Endothelial cell (in vitro differentiated cells): ENCODE measurements around the gene FAM228B. TPM values are rescaled to one million over a fixed set of nuclear protein-coding genes. Genes with fewer than 3 reads are reported as not detected.
A peak's percentile ranks its signal among the peaks of the same experiment; 100 is the strongest.

Source experiments
- DNase-seq: peaks from one replicate; pipeline ENCODE4 v3.0.0; 2021; ENCODE audit warnings: low spot score
- H3K27ac Mint-ChIP-seq: one replicate; pipeline ENCODE4 v1.8.0; 2021; ENCODE audit warnings: mixed read lengths, inconsistent platforms; ENCODE audit not compliant: unreplicated experiment
- H3K27me3 Mint-ChIP-seq: one replicate; pipeline ENCODE4 v1.8.0; 2021; ENCODE audit warnings: mild to moderate bottlenecking, moderate library complexity, mixed read lengths, inconsistent platforms; ENCODE audit not compliant: unreplicated experiment
- H3K36me3 Mint-ChIP-seq: one replicate; pipeline ENCODE4 v1.8.0; 2021; ENCODE audit warnings: mild to moderate bottlenecking, low read depth, mixed read lengths, inconsistent platforms; ENCODE audit not compliant: unreplicated experiment
- H3K4me1 Mint-ChIP-seq: one replicate; pipeline ENCODE4 v1.8.0; 2021; ENCODE audit warnings: mild to moderate bottlenecking, mixed read lengths, inconsistent platforms; ENCODE audit not compliant: unreplicated experiment
- H3K4me3 Mint-ChIP-seq: one replicate; pipeline ENCODE4 v1.8.0; 2021; ENCODE audit warnings: mild to moderate bottlenecking, mixed read lengths, inconsistent platforms; ENCODE audit not compliant: unreplicated experiment
- H3K9me3 Mint-ChIP-seq: one replicate; pipeline ENCODE4 v1.8.0; 2021; ENCODE audit warnings: mixed read lengths, inconsistent platforms; ENCODE audit not compliant: unreplicated experiment
- total RNA-seq: library from RNA; stranded (reverse); fragmentation: NEBNext Ultra II Directional; extraction: Animal tissue kit (Norgen Biotek cat#: 25700); gene quantifications from one replicate; pipeline ENCODE4 v1.2.1, GENCODE V29; 2021; ENCODE audit not compliant: unreplicated experiment
- TF ChIP-seq, protein P1 (sequence below): fragments of 200-600 bp; sonication (generic); IDR thresholded peaks from one replicate; pipeline ENCODE4 v1.5.0; 2021; ENCODE audit warnings: antibody characterized with exemption; ENCODE audit not compliant: unreplicated experiment

FAM228B gene
- total RNA-seq, 1 donor from 2014 or later: 21.3 TPM

DNA sequence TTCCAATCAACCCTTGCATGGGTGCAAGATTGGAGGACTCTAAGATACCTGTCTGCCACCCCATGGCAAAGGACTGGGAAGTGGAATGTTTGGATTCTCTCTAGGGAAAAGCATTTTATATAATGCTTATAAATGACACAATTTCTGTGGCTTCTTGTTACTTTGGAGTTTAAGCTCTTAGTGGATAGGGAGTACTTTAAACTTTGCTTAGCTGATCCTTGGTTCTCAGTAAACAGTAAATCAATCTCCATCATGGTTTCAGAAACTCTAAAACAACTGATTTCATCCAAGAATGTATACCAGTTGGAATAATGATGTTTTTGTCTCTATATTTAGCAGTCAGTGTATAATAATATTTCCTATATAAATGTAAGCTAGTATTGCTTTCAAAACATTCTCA, 37.5 kb downstream of the FAM228B start:
- Mint-ChIP-seq H3K4me1 (peaks cover 3% of the 10 kb centered on the region), H3K4me3 (no peak overlapping the region), H3K27ac (no peak overlapping the region), H3K36me3 (peaks cover 17% of the 10 kb centered on the region), H3K27me3 (no peaks in the 10 kb centered on the region), H3K9me3 (no peaks in the 10 kb centered on the region)
- no peak for DNase-seq
- TF ChIP-seq, protein P1, sequence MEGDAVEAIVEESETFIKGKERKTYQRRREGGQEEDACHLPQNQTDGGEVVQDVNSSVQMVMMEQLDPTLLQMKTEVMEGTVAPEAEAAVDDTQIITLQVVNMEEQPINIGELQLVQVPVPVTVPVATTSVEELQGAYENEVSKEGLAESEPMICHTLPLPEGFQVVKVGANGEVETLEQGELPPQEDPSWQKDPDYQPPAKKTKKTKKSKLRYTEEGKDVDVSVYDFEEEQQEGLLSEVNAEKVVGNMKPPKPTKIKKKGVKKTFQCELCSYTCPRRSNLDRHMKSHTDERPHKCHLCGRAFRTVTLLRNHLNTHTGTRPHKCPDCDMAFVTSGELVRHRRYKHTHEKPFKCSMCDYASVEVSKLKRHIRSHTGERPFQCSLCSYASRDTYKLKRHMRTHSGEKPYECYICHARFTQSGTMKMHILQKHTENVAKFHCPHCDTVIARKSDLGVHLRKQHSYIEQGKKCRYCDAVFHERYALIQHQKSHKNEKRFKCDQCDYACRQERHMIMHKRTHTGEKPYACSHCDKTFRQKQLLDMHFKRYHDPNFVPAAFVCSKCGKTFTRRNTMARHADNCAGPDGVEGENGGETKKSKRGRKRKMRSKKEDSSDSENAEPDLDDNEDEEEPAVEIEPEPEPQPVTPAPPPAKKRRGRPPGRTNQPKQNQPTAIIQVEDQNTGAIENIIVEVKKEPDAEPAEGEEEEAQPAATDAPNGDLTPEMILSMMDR: no peak

DNA sequence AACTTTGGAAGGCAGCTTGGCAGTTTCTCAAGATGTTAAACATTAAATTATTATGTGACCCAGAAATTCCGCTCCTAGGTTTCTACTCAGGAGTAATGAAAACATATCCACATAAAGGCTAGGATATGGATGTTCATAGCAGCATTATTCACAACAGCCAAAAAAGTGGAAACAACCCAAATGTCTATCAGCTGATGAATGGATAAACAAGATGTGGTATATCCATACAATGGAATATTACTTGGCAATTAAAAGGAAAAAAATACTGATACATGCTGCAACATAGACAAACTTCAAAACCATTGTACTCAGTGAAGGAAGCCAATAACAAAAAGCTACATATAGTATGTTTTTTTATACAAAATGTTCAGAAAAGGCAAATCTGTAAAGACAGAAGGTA, 39.2 kb downstream of the FAM228B start:
- H3K27ac Mint-ChIP-seq: no peak overlapping the region
- no peak overlapping the region for H3K4me3 Mint-ChIP-seq
- H3K9me3 Mint-ChIP-seq: no peaks in the 10 kb centered on the region
- peaks cover 17% of the 10 kb centered on the region for H3K36me3 Mint-ChIP-seq
- no peak for DNase-seq
- no peaks in the 10 kb centered on the region for H3K27me3 Mint-ChIP-seq
- peaks cover 7% of the 10 kb centered on the region for H3K4me1 Mint-ChIP-seq
- TF ChIP-seq, protein P1: no peak

DNA sequence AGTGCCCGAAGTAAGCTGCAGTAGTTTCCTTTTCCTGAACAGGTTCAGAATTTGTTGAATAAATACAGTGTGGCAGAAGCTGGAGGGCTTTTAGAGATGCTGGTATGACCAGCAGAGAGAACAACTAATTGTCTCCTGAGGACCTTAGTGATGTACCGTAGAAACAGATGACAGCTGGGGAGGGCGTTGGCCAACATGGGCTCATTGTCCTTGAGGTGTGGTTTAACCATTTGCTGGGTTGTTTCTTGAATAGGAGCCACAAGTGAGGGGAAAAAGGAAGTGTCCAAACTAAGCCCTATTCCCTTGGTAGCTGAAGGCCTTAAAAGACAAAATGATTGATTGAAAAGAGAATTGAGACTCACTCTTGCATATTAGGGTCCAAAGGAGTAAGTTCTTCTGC, 39.9 kb downstream of the FAM228B start:
- no peaks in the 10 kb centered on the region for H3K27me3 Mint-ChIP-seq
- no peak for DNase-seq
- no peaks in the 10 kb centered on the region for H3K9me3 Mint-ChIP-seq
- TF ChIP-seq, protein P1: no peak
- peaks cover 7% of the 10 kb centered on the region for H3K4me1 Mint-ChIP-seq
- H3K36me3 Mint-ChIP-seq: peaks cover 14% of the 10 kb centered on the region
- no peak overlapping the region for H3K4me3 Mint-ChIP-seq
- no peak overlapping the region for H3K27ac Mint-ChIP-seq

DNA sequence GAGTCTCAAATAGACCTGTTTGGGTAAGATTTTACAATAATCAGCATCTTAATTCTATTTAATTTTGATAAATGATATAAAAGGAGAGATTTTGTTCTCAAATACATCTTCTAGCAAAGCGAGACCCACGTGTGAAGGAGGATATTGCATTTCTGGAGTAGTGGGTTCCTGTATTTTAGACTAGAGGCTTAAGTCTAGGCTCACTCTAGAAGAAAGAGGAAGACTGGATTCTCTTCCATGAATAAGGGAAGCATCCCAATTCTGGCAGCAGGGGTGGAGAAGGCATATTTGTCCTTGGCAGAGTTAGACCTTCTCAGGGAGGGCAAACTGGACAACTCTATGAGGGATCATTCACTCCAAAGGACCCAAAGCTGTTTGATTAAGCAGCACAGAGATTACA, 40.3 kb downstream of the FAM228B start:
- peaks cover 13% of the 10 kb centered on the region for H3K36me3 Mint-ChIP-seq
- no peaks in the 10 kb centered on the region for H3K9me3 Mint-ChIP-seq
- DNase-seq: no peak
- H3K27ac Mint-ChIP-seq: no peak overlapping the region
- no peak overlapping the region for H3K4me3 Mint-ChIP-seq
- no peaks in the 10 kb centered on the region for H3K27me3 Mint-ChIP-seq
- H3K4me1 Mint-ChIP-seq: peaks cover 7% of the 10 kb centered on the region
- TF ChIP-seq, protein P1: no peak

DNA sequence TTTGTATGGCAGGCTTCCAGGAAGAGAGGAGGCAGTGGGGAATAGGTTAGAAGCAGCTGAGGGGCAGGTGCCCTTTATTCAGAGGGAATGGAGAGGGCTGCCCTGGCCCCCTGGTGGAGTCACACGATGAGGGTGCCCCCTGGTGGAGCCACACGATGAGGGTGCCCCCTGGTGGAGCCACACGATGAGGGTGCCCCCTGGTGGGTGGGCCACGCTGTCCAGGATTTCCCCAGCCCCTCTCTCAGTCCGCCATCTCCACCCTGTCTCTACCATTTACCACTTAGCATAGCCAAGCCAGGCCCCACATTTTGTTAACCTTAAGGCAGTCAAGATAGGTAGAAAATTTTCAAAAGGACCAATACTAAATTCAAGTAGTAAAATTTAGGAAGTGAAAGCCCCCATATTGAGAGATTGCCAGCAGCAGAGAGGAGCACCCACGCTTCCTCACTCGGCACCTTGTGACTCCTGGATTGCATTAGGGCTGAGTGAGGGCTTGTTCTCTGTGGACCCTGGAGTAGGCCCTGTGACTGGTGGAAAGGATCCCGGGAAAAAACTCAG, 41.2 kb downstream of the FAM228B start:
- Mint-ChIP-seq H3K27ac (no peak overlapping the region), H3K4me1 (peaks cover 7% of the 10 kb centered on the region), H3K4me3 (no peak overlapping the region), H3K27me3 (no peaks in the 10 kb centered on the region), H3K9me3 (no peaks in the 10 kb centered on the region), H3K36me3 (peaks cover 10% of the 10 kb centered on the region)
- peak; percentile 59 for DNase-seq
- TF ChIP-seq, protein P1: peak; percentile 77
